Mucosa of descending colon (tissue), 3 donors: ENCODE results near the gene ZNF497. TPM values are rescaled to one million over a fixed set of nuclear protein-coding genes. Genes with fewer than 3 reads are reported as not detected.

ENCODE experiments used
- ATAC-seq: fragments of 200-7000 bp; cut with Tn5 transposase; one replicate; pipeline ENCODE4 v1.9.1; 2020; ENCODE audit warnings: mild to moderate bottlenecking, moderate library complexity
- DNase-seq, 3 donors: peaks; one replicate each; pipeline ENCODE4 v3.0.0-alpha.2; 2020
- H3K36me3 ChIP-seq: fragments of 200-600 bp; one replicate; pipeline ENCODE4 v1.8.0; 2021; ENCODE audit warnings: low read depth, mild to moderate bottlenecking
- H3K4me1 ChIP-seq: fragments of 200-600 bp; one replicate; pipeline ENCODE4 v1.8.0; 2021; ENCODE audit warnings: low read depth, mild to moderate bottlenecking
- H3K4me3 ChIP-seq: fragments of 200-600 bp; one replicate; pipeline ENCODE4 v1.8.0; 2021; ENCODE audit warnings: mild to moderate bottlenecking
- H3K9me3 ChIP-seq: fragments of 200-600 bp; one replicate; pipeline ENCODE4 v1.8.0; 2021; ENCODE audit warnings: mild to moderate bottlenecking
- intact Hi-C, 2 donors: fragments of 100-400 bp; cut with DNase I in 1 of 2; cut with micrococcal nuclease in 1 of 2; formaldehyde crosslinking; loops; one replicate each; pipeline versions ENCODE4 v1.11.0 to v1.11.1; 2022; cut with DNase I, micrococcal nuclease
- total RNA-seq, 3 donors: library from RNA; stranded (reverse); fragmentation: NEBNext Ultra II Directional in 2 of 3; extraction: Animal tissue kit (Norgen Biotek cat#: 25700) in 2 of 3; gene quantifications; one replicate each; pipeline versions ENCODE4 v1.2.1 to v1.2.4, GENCODE V29; 2021 to 2023
- TF ChIP-seq, protein P1 (sequence below): fragments of 200-600 bp; IDR thresholded peaks from one replicate; pipeline ENCODE4 v1.8.0; 2022; ENCODE audit warnings: antibody characterized with exemption, mild to moderate bottlenecking
- donor health status: DM: no; HTN: no; CAD: no; lungs with moderate emphysema.
- donor health status: DM: no; HTN: no; CAD: no.
- donor health status: DM: no; HTN: yes; CAD: no.

Gene ZNF497
- total RNA-seq, 3 donors from 2014 or later = 1.1 to 1.9 (median 1.2) TPM

DNA sequence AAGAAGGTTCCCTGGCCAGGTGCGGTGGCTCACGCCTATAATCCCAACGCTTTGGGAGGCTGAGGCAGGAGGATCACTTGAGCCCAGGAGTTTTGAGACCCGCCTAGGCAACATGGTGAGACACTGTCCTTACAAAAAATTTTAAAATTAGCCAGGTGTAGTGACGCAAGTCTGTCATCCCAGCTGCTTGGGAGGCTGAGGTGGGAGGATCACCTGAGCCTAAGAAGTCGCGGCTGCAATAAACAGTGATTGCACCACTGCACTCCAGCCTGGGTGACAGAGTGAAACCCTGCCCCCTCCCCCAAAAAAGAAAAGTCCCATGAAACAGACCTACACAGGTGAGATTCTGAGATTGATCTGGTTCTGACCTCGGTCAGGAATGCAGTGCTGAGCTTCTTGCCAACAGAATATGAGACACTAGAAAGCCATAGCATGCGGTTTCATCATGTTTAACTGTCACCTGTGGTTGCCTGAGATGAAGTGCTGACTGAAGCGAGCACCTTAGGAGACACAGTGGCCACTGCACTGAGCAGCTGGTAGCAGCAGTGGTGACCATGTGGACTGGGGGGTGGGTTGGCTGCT, 7.2 kb downstream of the ZNF497 start:
- no peak for DNase-seq
- no peaks in the 10 kb centered on the region for H3K4me1 ChIP-seq
- TF ChIP-seq, protein P1, sequence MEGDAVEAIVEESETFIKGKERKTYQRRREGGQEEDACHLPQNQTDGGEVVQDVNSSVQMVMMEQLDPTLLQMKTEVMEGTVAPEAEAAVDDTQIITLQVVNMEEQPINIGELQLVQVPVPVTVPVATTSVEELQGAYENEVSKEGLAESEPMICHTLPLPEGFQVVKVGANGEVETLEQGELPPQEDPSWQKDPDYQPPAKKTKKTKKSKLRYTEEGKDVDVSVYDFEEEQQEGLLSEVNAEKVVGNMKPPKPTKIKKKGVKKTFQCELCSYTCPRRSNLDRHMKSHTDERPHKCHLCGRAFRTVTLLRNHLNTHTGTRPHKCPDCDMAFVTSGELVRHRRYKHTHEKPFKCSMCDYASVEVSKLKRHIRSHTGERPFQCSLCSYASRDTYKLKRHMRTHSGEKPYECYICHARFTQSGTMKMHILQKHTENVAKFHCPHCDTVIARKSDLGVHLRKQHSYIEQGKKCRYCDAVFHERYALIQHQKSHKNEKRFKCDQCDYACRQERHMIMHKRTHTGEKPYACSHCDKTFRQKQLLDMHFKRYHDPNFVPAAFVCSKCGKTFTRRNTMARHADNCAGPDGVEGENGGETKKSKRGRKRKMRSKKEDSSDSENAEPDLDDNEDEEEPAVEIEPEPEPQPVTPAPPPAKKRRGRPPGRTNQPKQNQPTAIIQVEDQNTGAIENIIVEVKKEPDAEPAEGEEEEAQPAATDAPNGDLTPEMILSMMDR = no peak
- H3K4me3 ChIP-seq = no peak overlapping the region
- intact Hi-C loops = no loop called here
- no peak for ATAC-seq
- H3K9me3 ChIP-seq = no peaks in the 10 kb centered on the region
- H3K36me3 ChIP-seq = no peaks in the 10 kb centered on the region

DNA sequence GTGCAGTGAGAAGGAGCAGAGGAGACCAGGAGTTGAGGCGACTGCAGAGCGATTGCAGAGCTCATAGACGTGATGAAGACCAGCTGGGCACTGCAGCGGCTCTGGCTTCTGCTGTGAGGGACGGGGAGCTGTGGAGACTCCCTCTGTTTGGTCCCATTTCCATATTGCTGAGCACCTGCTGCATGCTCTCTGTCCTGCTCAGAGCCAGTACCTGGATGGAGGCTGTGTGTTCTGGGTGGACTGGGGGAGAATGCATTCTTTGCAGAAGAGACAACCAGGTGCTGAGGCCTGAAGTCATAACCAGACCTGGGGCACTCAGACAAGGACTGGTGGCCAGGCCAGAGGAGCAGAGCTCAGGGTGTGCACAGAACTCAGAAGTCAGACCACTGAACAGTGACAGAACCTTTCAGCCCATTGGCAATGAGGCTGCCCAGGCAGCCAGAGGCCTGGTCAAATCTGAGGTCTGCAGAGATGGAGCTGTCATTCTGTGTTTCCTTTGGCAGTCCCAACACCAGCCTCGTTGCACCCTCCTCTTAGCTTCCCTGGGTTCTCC, 8.0 kb downstream of the ZNF497 start:
- no peaks in the 10 kb centered on the region for H3K36me3 ChIP-seq
- intact Hi-C loops = no loop called here
- DNase-seq = no peak
- H3K4me3 ChIP-seq = no peak overlapping the region
- H3K4me1 ChIP-seq = no peaks in the 10 kb centered on the region
- H3K9me3 ChIP-seq = no peaks in the 10 kb centered on the region
- ATAC-seq = no peak
- TF ChIP-seq, protein P1 = no peak

DNA sequence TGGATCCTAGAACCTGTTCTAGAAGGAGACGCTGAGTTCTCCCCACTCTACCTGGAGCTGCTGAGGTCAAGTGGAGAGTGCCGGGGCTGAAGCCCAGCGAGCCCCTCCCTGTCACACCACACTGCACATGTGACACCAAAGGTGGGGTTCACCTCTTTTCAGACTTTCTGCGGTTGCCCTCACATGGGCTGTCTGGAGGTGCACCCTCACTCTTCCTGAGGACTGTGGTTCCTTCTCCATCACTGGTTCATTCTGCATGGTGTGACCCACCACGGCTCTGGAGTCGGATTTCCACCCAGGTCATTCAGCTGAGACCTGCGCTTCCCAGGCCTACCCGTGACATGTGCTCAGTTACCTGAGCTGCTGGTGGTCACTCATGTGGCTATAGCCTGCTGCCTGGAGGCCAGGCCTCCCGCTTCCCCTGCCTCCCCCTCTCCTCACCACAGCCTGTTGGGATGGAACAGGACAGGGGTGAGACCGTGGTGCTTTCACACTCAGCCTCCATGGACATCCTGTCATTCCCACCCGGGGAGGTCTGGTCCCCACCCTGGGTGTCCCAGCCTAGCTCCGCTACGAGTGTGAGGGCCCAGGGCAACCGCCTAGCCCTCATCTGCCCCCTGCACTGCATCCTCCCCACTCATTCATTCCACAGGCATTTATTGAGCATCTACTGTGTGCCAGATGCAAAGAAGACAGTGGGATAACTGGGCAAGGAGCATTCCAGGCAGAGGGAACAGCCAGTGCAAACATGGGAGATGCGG, 8.7 kb downstream of the ZNF497 start:
- ATAC-seq (no peak), DNase-seq (no peak)
- TF ChIP-seq, protein P1 = no peak
- no peaks in the 10 kb centered on the region for H3K9me3 ChIP-seq
- intact Hi-C loops = no loop called here
- no peak overlapping the region for H3K4me3 ChIP-seq
- no peaks in the 10 kb centered on the region for H3K4me1 ChIP-seq
- H3K36me3 ChIP-seq = no peaks in the 10 kb centered on the region

DNA sequence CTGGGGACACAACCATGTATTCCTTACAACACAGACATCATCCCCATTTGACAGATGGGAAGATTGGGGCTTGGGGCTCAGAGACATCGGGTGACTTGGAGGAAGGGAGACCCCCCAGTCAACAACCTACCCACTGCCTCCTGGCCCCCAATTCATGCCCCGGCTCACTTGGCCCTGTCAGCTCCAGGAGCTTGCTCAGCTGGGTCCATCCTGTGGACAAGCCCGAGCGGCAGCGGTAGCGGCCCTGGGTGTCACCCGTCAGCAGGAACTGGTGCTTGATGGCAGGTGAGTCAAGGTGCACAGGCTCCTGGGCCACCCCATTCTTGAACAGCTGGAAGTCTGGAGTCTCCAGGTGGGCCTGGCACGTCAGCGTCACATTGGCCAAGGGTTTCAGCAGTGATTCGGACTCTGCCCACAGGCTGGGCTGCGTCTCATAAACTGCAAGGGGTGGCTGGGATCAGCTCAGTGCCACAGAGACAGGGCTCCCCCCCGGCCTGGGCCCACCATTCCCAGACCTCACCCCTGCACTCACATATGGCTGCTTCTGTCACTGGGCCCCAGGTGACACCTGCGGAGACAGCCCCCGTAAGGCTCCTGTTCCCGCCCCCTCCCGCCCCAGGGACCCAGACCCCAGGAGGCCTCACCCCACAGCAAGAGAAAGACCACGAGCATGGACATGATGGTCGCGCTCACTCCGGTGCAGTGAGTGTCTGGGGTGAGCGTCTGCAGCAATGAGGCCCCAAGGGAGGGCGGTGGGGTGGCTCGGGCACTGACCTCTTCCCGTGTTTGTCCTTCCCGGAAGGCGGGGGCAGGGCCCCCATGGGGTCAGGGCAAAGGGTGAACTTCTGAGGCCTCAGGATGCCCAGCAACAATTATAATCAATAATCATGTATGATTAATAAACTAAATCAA, 9.5 kb downstream of the ZNF497 start, which contains the start of gene A1BG:
Gene A1BG (minus strand): TSS at position 733 of the 912 bp plus-strand sequence. CDS start 55 bp downstream, at position 678.
- TF ChIP-seq, protein P1 = no peak
- DNase-seq (no peak), ATAC-seq (no peak)
- H3K4me1 ChIP-seq = no peaks in the 10 kb centered on the region
- no peaks in the 10 kb centered on the region for H3K9me3 ChIP-seq
- intact Hi-C loops = no loop called here
- no peaks in the 10 kb centered on the region for H3K36me3 ChIP-seq
- H3K4me3 ChIP-seq = no peak within 1 kb of the TSS

DNA sequence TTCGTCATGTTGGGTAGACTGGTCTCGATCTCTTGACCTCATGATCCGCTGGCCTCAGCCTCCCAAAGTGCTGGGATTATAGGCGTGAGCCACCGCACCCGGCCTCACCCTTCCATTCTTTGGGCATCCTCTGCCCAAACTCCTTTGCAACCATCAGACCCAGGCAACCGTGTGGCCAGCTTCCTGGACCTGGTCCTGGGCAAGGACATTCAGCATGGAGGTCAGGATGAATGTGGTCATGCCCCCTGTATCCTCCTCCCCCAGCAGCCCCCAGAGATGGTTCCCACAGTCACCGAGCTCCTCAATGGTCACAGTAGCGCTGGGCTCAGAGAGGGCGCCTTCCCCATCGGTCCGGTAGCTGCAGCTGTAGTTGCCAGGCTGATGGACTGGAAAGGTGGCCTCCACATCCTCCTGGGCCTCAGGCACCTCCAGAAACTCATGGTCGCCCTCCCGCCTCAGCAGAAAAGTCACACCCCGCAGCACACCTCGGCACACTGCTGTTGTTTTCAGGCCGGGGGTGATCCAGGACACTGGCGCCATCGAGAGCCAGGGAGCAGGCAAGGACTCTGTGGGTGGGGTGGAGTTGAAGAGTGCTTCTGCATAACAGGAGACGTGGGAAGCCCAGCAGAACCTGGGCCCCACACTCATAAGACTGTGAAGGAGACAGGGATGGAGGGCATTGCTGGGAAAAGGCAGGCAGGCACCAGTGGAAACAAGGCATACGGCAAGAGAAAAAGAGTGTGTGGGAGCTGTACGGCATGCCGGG, 10.4 kb downstream of the ZNF497 start:
- TF ChIP-seq, protein P1 = no peak
- H3K36me3 ChIP-seq = no peaks in the 10 kb centered on the region
- ATAC-seq = no peak
- DNase-seq = no peak
- H3K9me3 ChIP-seq = no peaks in the 10 kb centered on the region
- intact Hi-C loops = no loop called here
- no peaks in the 10 kb centered on the region for H3K4me1 ChIP-seq
- no peak overlapping the region for H3K4me3 ChIP-seq
